Astrocyte (in vitro differentiated cells and primary cell): ENCODE results near the gene SPATA32. TPM values are rescaled to one million over a fixed set of nuclear protein-coding genes. Genes with fewer than 3 reads are reported as not detected.

Experiments used
- DNase-seq: peaks from one replicate; pipeline ENCODE4 v3.0.0-alpha.2; 2010; ENCODE audit warnings: low read depth
- FAIRE-seq: peaks from 2 replicates; lab custom pipeline; 2011; peaks lifted over from hg19 to GRCh38; lab: Jason Lieb, UNC
- H2AFZ ChIP-seq: 2 replicates; pipeline ENCODE4 v1.6.0; 2012; ENCODE audit warnings: low read depth, low read length, inconsistent platforms
- H3K27ac ChIP-seq: 2 replicates; pipeline ENCODE4 v1.5.1; 2011; ENCODE audit warnings: low read depth, low read length, inconsistent platforms
- H3K27me3 ChIP-seq: 2 replicates; pipeline ENCODE4 v1.6.0; 2011; ENCODE audit warnings: low read length, inconsistent platforms; ENCODE audit not compliant: insufficient read depth
- H3K36me3 ChIP-seq: 2 replicates; pipeline ENCODE4 v1.5.1; 2011; ENCODE audit warnings: low read length, inconsistent platforms; ENCODE audit not compliant: insufficient read depth
- H3K4me1 ChIP-seq: 2 replicates; pipeline ENCODE4 v1.5.1; 2011; ENCODE audit warnings: low read length, inconsistent platforms; ENCODE audit not compliant: insufficient read depth
- H3K4me2 ChIP-seq: 2 replicates; pipeline ENCODE4 v1.6.0; 2012; ENCODE audit warnings: low read length, inconsistent platforms
- H3K4me3 ChIP-seq: 2 replicates; pipeline ENCODE4 v1.5.1; 2011; ENCODE audit warnings: low read depth, mild to moderate bottlenecking, low read length, inconsistent platforms; ENCODE audit not compliant: insufficient read depth
- H3K79me2 ChIP-seq: 2 replicates; pipeline ENCODE4 v1.6.0; 2012; ENCODE audit warnings: mild to moderate bottlenecking, low read length, inconsistent platforms; ENCODE audit not compliant: insufficient read depth
- H3K9ac ChIP-seq: 2 replicates; pipeline ENCODE4 v1.6.0; 2012; ENCODE audit warnings: mild to moderate bottlenecking, low read length, inconsistent platforms
- H3K9me3 ChIP-seq: 2 replicates; pipeline ENCODE4 v1.5.1; 2012; ENCODE audit warnings: low read depth, mild to moderate bottlenecking, low read length, inconsistent platforms; ENCODE audit not compliant: insufficient read depth
- H4K20me1 ChIP-seq: 2 replicates; pipeline ENCODE4 v1.6.0; 2012; ENCODE audit warnings: low read length, inconsistent platforms; ENCODE audit not compliant: insufficient read depth
- H3K27ac Mint-ChIP-seq: one replicate; pipeline ENCODE4 v1.8.0; 2021; ENCODE audit warnings: mild to moderate bottlenecking, mixed read lengths; ENCODE audit not compliant: unreplicated experiment
- H3K27me3 Mint-ChIP-seq: one replicate; pipeline ENCODE4 v1.8.0; 2021; ENCODE audit warnings: low read depth, mixed read lengths; ENCODE audit not compliant: unreplicated experiment
- H3K36me3 Mint-ChIP-seq: one replicate; pipeline ENCODE4 v1.8.0; 2021; ENCODE audit warnings: low read depth, mixed read lengths; ENCODE audit not compliant: unreplicated experiment
- H3K4me1 Mint-ChIP-seq: one replicate; pipeline ENCODE4 v1.8.0; 2021; ENCODE audit warnings: low read depth, mixed read lengths; ENCODE audit not compliant: unreplicated experiment
- H3K4me3 Mint-ChIP-seq: one replicate; pipeline ENCODE4 v1.8.0; 2021; ENCODE audit warnings: mild to moderate bottlenecking, moderate library complexity, mixed read lengths; ENCODE audit not compliant: unreplicated experiment
- H3K9me3 Mint-ChIP-seq: one replicate; pipeline ENCODE4 v1.8.0; 2021; ENCODE audit warnings: mild to moderate bottlenecking, mixed read lengths; ENCODE audit not compliant: unreplicated experiment
- EZH2 ChIP-seq: IDR thresholded peaks from 2 replicates; pipeline ENCODE4 v1.6.1; 2012; ENCODE audit warnings: mild to moderate bottlenecking, low read length, inconsistent platforms; ENCODE audit not compliant: insufficient read depth
- total RNA-seq: library from RNA; stranded (reverse); gene quantifications from 2 replicates; pipeline ENCODE4 v1.2.1, GENCODE V29; 2021
- TF ChIP-seq, protein P1 (sequence below): IDR thresholded peaks from 2 replicates; pipeline ENCODE4 v1.5.1; 2011; ENCODE audit warnings: low read depth, mild to moderate bottlenecking, inconsistent platforms, low read length, moderate library complexity; ENCODE audit not compliant: insufficient read depth

SPATA32 gene
- total RNA-seq, 1 donor from 2014 or later = not detected

DNA sequence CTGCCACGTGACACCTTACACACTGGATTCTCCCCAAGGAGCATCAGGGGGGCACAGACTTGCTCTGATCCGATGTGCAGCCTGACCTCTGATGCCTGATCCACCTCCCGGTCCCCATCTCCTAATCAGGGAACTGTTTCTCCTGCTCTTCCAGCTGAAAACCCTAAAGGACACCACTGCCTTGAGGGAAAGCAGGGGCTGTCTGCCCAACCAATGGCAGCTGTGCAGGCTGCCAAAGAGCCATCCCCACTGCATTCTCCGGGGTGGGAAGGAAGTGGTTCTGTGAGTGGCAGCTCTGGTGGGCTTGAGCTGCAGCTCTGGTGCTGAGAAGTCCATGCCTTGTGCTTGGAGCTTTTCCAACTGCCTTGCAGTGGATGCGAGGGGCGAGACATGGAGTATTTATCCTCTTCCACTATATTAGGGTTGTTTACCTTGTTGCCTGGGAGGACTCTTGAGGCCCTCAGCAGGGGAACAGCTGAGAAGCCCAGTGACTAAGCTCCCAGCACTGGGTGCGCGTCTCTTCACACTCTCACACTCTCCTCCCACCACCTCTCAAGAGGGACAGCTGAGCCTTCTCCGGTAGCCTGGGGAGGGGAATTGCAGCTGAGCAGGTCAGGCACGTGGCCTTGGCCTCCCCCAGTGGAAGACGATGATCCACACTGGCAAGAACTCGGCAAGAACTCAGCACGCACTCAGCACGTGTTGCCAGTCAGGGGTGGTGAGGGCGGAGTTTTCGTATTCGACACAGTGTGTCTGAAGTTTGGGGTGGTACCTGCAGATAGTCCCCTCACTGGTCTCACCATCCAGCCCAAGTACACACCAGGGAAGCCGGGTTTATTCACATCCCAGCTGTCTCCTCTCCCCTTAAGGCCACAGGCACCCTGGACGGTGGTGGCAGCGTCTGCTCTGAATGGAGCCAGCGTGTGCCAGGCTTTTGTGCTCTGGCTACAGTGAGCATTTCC lies 21.1 kb upstream of the SPATA32 start:
- Mint-ChIP-seq H3K27me3 (no peaks in the 10 kb centered on the region), H3K9me3 (no peaks in the 10 kb centered on the region), H3K4me3 (peak overlapping the region; percentile 9), H3K36me3 (peaks cover 21% of the 10 kb centered on the region), H3K4me1 (peaks cover 12% of the 10 kb centered on the region), H3K27ac (peak overlapping the region; percentile 77)
- FAIRE-seq (no peak), DNase-seq (peak; percentile 80)
- TF ChIP-seq, protein P1, sequence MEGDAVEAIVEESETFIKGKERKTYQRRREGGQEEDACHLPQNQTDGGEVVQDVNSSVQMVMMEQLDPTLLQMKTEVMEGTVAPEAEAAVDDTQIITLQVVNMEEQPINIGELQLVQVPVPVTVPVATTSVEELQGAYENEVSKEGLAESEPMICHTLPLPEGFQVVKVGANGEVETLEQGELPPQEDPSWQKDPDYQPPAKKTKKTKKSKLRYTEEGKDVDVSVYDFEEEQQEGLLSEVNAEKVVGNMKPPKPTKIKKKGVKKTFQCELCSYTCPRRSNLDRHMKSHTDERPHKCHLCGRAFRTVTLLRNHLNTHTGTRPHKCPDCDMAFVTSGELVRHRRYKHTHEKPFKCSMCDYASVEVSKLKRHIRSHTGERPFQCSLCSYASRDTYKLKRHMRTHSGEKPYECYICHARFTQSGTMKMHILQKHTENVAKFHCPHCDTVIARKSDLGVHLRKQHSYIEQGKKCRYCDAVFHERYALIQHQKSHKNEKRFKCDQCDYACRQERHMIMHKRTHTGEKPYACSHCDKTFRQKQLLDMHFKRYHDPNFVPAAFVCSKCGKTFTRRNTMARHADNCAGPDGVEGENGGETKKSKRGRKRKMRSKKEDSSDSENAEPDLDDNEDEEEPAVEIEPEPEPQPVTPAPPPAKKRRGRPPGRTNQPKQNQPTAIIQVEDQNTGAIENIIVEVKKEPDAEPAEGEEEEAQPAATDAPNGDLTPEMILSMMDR = no peak
- no peak for TF ChIP-seq EZH2
- peak overlapping the region; percentile 52 for H3K9ac ChIP-seq
- peaks cover 12% of the 10 kb centered on the region for H3K79me2 ChIP-seq
- no peak overlapping the region for H2AFZ ChIP-seq
- no peak overlapping the region for H3K4me3 ChIP-seq
- no peaks in the 10 kb centered on the region for H3K27me3 ChIP-seq
- H3K4me2 ChIP-seq = peak overlapping the region; percentile 39
- peaks cover 2% of the 10 kb centered on the region for H3K9me3 ChIP-seq
- peaks cover 45% of the 10 kb centered on the region for H3K36me3 ChIP-seq
- H3K4me1 ChIP-seq = peaks cover 14% of the 10 kb centered on the region
- peaks cover 34% of the 10 kb centered on the region for H4K20me1 ChIP-seq
- H3K27ac ChIP-seq = peak overlapping the region; percentile 55

DNA sequence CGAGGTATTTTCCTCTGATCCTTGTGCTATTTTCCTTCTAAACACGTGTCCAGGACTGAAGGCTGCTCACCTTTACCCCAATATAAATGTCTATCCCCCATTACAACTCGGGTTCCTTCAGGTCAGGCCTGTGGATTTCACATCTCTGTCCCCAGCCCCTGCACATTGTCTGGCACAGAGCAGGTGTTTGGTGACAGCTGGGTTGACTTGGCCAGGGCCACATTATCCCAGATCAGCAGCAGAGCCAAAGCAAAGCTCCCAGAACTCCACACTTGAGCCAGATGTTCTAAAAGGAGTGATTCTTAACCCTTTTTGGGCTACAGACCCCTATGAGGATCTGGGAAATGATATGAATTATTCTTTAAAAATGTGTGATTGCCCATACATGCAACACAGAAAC lies 18.0 kb upstream of the SPATA32 start:
- Histone ChIP-seq H2AFZ (no peak overlapping the region), H3K4me2 (no peak overlapping the region), H4K20me1 (peaks cover 38% of the 10 kb centered on the region), H3K4me1 (peaks cover 22% of the 10 kb centered on the region), H3K9ac (no peak overlapping the region), H3K9me3 (no peaks in the 10 kb centered on the region), H3K79me2 (peaks cover 6% of the 10 kb centered on the region), H3K4me3 (no peak overlapping the region), H3K36me3 (peaks cover 26% of the 10 kb centered on the region), H3K27ac (no peak overlapping the region), H3K27me3 (no peaks in the 10 kb centered on the region)
- H3K36me3 Mint-ChIP-seq = peaks cover 10% of the 10 kb centered on the region
- H3K4me3 Mint-ChIP-seq = no peak overlapping the region
- no peak overlapping the region for H3K27ac Mint-ChIP-seq
- H3K27me3 Mint-ChIP-seq = no peaks in the 10 kb centered on the region
- DNase-seq (no peak), FAIRE-seq (no peak)
- H3K9me3 Mint-ChIP-seq = no peaks in the 10 kb centered on the region
- H3K4me1 Mint-ChIP-seq = peaks cover 12% of the 10 kb centered on the region
- TF ChIP-seq EZH2 = no peak
- TF ChIP-seq, protein P1 = no peak

DNA sequence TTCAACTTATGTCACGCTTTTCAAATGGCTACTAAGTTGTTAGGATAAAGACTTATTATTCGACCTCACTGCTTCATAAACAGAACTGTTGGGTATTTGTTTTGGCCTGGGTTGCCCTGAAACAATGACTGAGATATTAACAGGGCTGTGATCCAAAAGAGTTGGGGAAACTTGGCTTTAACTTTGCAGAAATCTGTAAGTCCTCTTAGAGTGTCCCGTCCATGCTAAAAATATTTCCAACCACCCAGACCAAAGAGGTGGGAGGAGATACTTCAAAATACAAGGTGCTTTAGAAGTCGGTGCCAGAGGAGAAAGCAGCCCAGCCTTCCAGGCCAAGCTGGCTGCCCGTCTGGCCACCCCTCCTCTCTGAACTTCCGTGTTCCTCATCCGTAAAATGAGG lies 16.1 kb upstream of the SPATA32 start:
- peaks cover 14% of the 10 kb centered on the region for H3K36me3 Mint-ChIP-seq
- Histone ChIP-seq H2AFZ (no peak overlapping the region), H3K4me2 (peak overlapping the region; percentile 34), H3K9me3 (no peaks in the 10 kb centered on the region), H3K4me3 (no peak overlapping the region), H3K27ac (no peak overlapping the region), H3K27me3 (no peaks in the 10 kb centered on the region), H3K36me3 (peaks cover 21% of the 10 kb centered on the region), H3K4me1 (peaks cover 26% of the 10 kb centered on the region), H3K79me2 (no peaks in the 10 kb centered on the region), H3K9ac (no peak overlapping the region), H4K20me1 (peaks cover 32% of the 10 kb centered on the region)
- no peaks in the 10 kb centered on the region for H3K27me3 Mint-ChIP-seq
- peak overlapping the region; percentile 53 for H3K27ac Mint-ChIP-seq
- peaks cover 7% of the 10 kb centered on the region for H3K4me1 Mint-ChIP-seq
- DNase-seq (peak; percentile 74), FAIRE-seq (peak; percentile 59)
- no peaks in the 10 kb centered on the region for H3K9me3 Mint-ChIP-seq
- H3K4me3 Mint-ChIP-seq = no peak overlapping the region
- TF ChIP-seq, protein P1 = no peak
- TF ChIP-seq EZH2 = no peak
